ENCODE measurements around the gene CLDN18. TPM values are rescaled to one million over a fixed set of nuclear protein-coding genes. Genes with fewer than 3 reads are reported as not detected.

The CLDN18 gene
- total RNA-seq, 1 experiment from 2014 or later = 0.17 TPM

- H3K4me1 ChIP-seq (ENCODE audit: control insufficient read depth in 1 of 2, insufficient read depth in 2 of 2, low read length in 2 of 2) = no peaks in the 10 kb centered on the region
- no peak for ATAC-seq
- DNase-seq (ENCODE audit: low read depth, low spot score) = no peak
- RAD21 ChIA-PET (ENCODE audit: low non-redundant PET in 1 of 2, low total read pairs in 2 of 2, uncharacterized antibody in 2 of 2, unreplicated experiment in 2 of 2) = no interaction called here
- H3K79me2 ChIP-seq (ENCODE audit: insufficient read depth, low read length) = no peaks in the 10 kb centered on the region
- intact Hi-C loops (cut with micrococcal nuclease) = loop anchor here (10.0 kb wide), 1 partner anchor 1904 kb away; no protein-coding TSS in a partner anchor
- H4K20me1 ChIP-seq (ENCODE audit: insufficient read depth) = no peaks in the 10 kb centered on the region
- H3K9me3 ChIP-seq (ENCODE audit: control insufficient read depth in 1 of 2, insufficient read depth in 1 of 2, low read depth in 1 of 2, low read length in 2 of 2) = no peaks in the 10 kb centered on the region
- H3K36me3 ChIP-seq (ENCODE audit: control insufficient read depth in 1 of 2, insufficient read depth in 2 of 2, low read length in 2 of 2) = no peaks in the 10 kb centered on the region
- CTCF ChIA-PET = no interaction called here
- H3K4me2 ChIP-seq (ENCODE audit: low read length) = no peak overlapping the region
- no peaks in the 10 kb centered on the region for H3K9me2 ChIP-seq (ENCODE audit: insufficient read depth)
- no peak overlapping the region for H3K27ac ChIP-seq (ENCODE audit: low read depth, low read length)
- TF ChIP-seq SRF (IDR thresholded peaks at IDR 0.05; ENCODE audit: low read depth) = no peak
- TF ChIP-seq CEBPB (IDR thresholded peaks at IDR 0.05; ENCODE audit: low read depth) = no peak
- no peak for TF ChIP-seq YY1 (IDR thresholded peaks at IDR 0.05; ENCODE audit: extremely low read depth, insufficient replicate concordance, low read depth, low read length)
- TF ChIP-seq JUND (IDR thresholded peaks at IDR 0.05) = no peak
- no peak for TF ChIP-seq POLR2A (IDR thresholded peaks at IDR 0.05; ENCODE audit: borderline replicate concordance, extremely low read depth, insufficient read depth, insufficient read length)
- TF ChIP-seq EZH2 (IDR thresholded peaks at IDR 0.05) = no peak
- no peak overlapping the region for H3K4me3 ChIP-seq (replicated peaks in 1 of 2; ENCODE audit: low read depth in 1 of 2, low read length in 2 of 2)
- no peak overlapping the region for H3K9ac ChIP-seq (ENCODE audit: low read length)
- POLR2A ChIA-PET = no interaction called here
- BruUV-seq (replicated peaks) = no TSS peak
- no peaks in the 10 kb centered on the region for H3K27me3 ChIP-seq (ENCODE audit: insufficient read depth, low read length)
- no peak overlapping the region for H2AFZ ChIP-seq (ENCODE audit: low read depth, low read length, poor library complexity, severe bottlenecking)
Observed at GRCh38 chr3:137978328-137978727, 31.6 kb upstream of the CLDN18 start.

DNA sequence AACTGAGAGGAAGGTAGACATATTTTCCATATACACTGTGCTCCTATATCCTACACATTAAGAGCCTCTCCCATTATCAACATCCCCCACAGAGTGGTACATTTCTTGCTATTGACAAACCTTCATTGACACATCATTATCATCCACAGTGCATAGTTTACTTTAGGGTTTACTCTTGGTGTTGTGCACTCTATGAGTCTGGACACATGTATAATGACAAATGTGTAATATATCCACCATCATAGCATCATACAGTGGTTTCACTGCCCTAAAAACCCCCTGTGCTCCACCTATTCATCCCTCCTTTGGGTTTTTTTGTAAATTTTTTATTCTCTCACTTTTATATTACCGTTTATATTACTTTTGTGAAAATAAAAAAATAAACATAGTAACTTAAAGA, 22.2 kb upstream of the CLDN18 start:
- TF ChIP-seq POLR2AphosphoS5 (IDR thresholded peaks at IDR 0.05; ENCODE audit: low read depth, low read length) (no peak), EGR1 (IDR thresholded peaks at IDR 0.05; ENCODE audit: low read depth) (no peak), SP1 (IDR thresholded peaks at IDR 0.05; ENCODE audit: low read depth) (no peak)
- TF ChIP-seq, protein P1, sequence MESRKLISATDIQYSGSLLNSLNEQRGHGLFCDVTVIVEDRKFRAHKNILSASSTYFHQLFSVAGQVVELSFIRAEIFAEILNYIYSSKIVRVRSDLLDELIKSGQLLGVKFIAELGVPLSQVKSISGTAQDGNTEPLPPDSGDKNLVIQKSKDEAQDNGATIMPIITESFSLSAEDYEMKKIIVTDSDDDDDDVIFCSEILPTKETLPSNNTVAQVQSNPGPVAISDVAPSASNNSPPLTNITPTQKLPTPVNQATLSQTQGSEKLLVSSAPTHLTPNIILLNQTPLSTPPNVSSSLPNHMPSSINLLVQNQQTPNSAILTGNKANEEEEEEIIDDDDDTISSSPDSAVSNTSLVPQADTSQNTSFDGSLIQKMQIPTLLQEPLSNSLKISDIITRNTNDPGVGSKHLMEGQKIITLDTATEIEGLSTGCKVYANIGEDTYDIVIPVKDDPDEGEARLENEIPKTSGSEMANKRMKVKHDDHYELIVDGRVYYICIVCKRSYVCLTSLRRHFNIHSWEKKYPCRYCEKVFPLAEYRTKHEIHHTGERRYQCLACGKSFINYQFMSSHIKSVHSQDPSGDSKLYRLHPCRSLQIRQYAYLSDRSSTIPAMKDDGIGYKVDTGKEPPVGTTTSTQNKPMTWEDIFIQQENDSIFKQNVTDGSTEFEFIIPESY (IDR thresholded peaks at IDR 0.05; ENCODE audit: extremely low read depth, insufficient replicate concordance, low read length) = no peak
- TF ChIP-seq, protein P2, sequence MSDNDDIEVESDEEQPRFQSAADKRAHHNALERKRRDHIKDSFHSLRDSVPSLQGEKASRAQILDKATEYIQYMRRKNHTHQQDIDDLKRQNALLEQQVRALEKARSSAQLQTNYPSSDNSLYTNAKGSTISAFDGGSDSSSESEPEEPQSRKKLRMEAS (IDR thresholded peaks at IDR 0.05) = no peak
- no peaks in the 10 kb centered on the region for H3K9me3 ChIP-seq (ENCODE audit: control insufficient read depth in 1 of 2, insufficient read depth in 1 of 2, low read depth in 1 of 2, low read length in 2 of 2)
- ATAC-seq (no peak), DNase-seq (ENCODE audit: low read depth, low spot score) (no peak)
- intact Hi-C loops (cut with micrococcal nuclease) = no loop called here
- no peaks in the 10 kb centered on the region for H3K36me3 ChIP-seq (ENCODE audit: control insufficient read depth in 1 of 2, insufficient read depth in 2 of 2, low read length in 2 of 2)
- no peak overlapping the region for H2AFZ ChIP-seq (ENCODE audit: low read depth, low read length, poor library complexity, severe bottlenecking)
- ChIA-PET CTCF (no interaction called here), RAD21 (ENCODE audit: low non-redundant PET in 1 of 2, low total read pairs in 2 of 2, uncharacterized antibody in 2 of 2, unreplicated experiment in 2 of 2) (no interaction called here), POLR2A (no interaction called here)
- no peak overlapping the region for H3K4me2 ChIP-seq (ENCODE audit: low read length)
- no peaks in the 10 kb centered on the region for H3K4me1 ChIP-seq (ENCODE audit: control insufficient read depth in 1 of 2, insufficient read depth in 2 of 2, low read length in 2 of 2)
- no peak overlapping the region for H3K4me3 ChIP-seq (replicated peaks in 1 of 2; ENCODE audit: low read depth in 1 of 2, low read length in 2 of 2)
- BruUV-seq (replicated peaks) = no TSS peak
- H3K79me2 ChIP-seq (ENCODE audit: insufficient read depth, low read length) = no peaks in the 10 kb centered on the region
- no peak overlapping the region for H3K9ac ChIP-seq (ENCODE audit: low read length)
- no peaks in the 10 kb centered on the region for H3K27me3 ChIP-seq (ENCODE audit: insufficient read depth, low read length)
- H3K9me2 ChIP-seq (ENCODE audit: insufficient read depth) = no peaks in the 10 kb centered on the region
- H3K27ac ChIP-seq (ENCODE audit: low read depth, low read length) = no peak overlapping the region
- no peaks in the 10 kb centered on the region for H4K20me1 ChIP-seq (ENCODE audit: insufficient read depth)

Measured in HCT116 (cell line).